ENCODE data around the gene MTG2. TPM values are rescaled to one million over a fixed set of nuclear protein-coding genes. Genes with fewer than 3 reads are reported as not detected.

MTG2 gene
- total and polyA plus RNA-seq, 2 of the 13 experiments (the other 11 are each of a cell fraction or from before 2014, with no cell fraction given) = 20.4 to 37.8 TPM

- TF ChIP-seq RAD21 (CRISPR knock-in tag; IDR thresholded peaks at IDR 0.05) (no peak), ZNF709 (CRISPR knock-in tag; IDR thresholded peaks at IDR 0.05) (no peak), GABPB1 (CRISPR knock-in tag; IDR thresholded peaks at IDR 0.05) (peak; percentile 34; the same call in 1 of the 2 replicates), NR2F6 (IDR thresholded peaks at IDR 0.05) (no peak), NR2F6 (CRISPR knock-in tag; IDR thresholded peaks at IDR 0.05) (peak; percentile 49; the same call in 1 of the 2 replicates), ZNF501 (CRISPR knock-in tag; IDR thresholded peaks at IDR 0.05) (peak; percentile 19; the same call in 1 of the 2 replicates), ARID4A (CRISPR knock-in tag; IDR thresholded peaks at IDR 0.05; ENCODE audit: borderline replicate concordance) (peak; percentile 55; the same call in 1 of the 2 replicates), ZBTB33 (CRISPR knock-in tag; IDR thresholded peaks at IDR 0.05) (peak; percentile 98), MBNL3 (CRISPR knock-in tag; conservative IDR thresholded peaks at IDR 0.05) (no peak), ZBTB40 (IDR thresholded peaks at IDR 0.05) (no peak), ZBTB40 (CRISPR knock-in tag; IDR thresholded peaks at IDR 0.05) (peak; percentile 60; the same call in 1 of the 2 replicates), MEIS2 (CRISPR knock-in tag; IDR thresholded peaks at IDR 0.05) (no peak)
These were observed 61.8 kb downstream of the MTG2 start (continued) for GRCh38 chr20:62244644-62245108.

Data from HepG2 (cell line).